ENCODE results near the gene F11R. TPM values are rescaled to one million over a fixed set of nuclear protein-coding genes. Genes with fewer than 3 reads are reported as not detected.

The F11R gene
- total and polyA plus RNA-seq, 10 of the 15 experiments (the other 5 are each of a cell fraction or from before 2014, with no cell fraction given) = 15.3 to 80.9 (median 24.3) TPM

DNA sequence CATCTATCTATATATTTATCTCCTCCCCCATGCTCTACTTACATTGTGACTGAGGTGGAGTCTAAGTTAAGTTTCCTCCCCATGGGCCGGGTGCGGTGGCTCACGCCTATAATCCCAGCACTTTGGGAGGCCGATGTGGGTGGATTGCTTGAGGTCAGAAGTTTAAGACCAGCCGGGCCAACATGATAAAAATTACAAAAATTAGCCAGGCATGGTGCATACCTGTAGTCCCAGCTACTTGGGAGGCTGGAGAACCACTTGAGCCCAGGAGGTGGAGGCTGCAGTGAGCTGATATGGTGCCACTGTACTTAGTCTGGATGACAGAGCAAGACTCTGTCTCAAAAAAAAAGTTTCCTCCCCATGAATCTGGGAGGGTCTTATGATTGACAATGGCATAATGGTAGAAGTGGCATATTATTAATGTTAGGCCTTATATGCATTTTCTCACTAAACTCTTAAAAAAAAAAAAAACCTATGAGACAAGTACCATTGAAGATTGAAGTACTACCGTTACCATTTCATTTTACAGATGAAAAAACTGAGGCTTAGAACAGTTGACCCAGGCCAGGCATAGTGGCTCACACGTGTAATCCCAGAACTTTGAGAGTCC, 11.2 kb downstream of the F11R start:
- Histone ChIP-seq H3K4me2 (ENCODE audit: control insufficient read depth, insufficient read depth) (no peak overlapping the region), H3K4me1 (ENCODE audit: control insufficient read depth, insufficient read depth, low read length) (peaks cover 17% of the 10 kb centered on the region), H3K27ac (ENCODE audit: control insufficient read depth, insufficient read depth) (no peak overlapping the region), H3K9ac (ENCODE audit: control insufficient read depth, insufficient read depth, low read length) (no peak overlapping the region), H2AFZ (ENCODE audit: control insufficient read depth, low read depth, low read length) (no peak overlapping the region), H3K36me3 (ENCODE audit: control insufficient read depth in 2 of 2, insufficient read depth in 2 of 2, low read length in 1 of 2) (peaks cover 0 to 3% of the 10 kb centered on the region in 2 experiments; a peak in 1 of 4 replicates), H3K27me3 (replicated peaks in 1 of 2; ENCODE audit: control insufficient read depth in 2 of 2, insufficient read depth in 2 of 2, low read length in 1 of 2) (no peaks in the 10 kb centered on the region), H3K4me3 (no peak overlapping the region), H3K79me2 (ENCODE audit: control insufficient read depth, insufficient read depth, low read length) (peaks cover 44% of the 10 kb centered on the region), H3K9me3 (replicated peaks; ENCODE audit: control insufficient read depth, insufficient read depth, low read length) (no peaks in the 10 kb centered on the region), H4K20me1 (ENCODE audit: control insufficient read depth, insufficient read depth) (no peaks in the 10 kb centered on the region)
- FAIRE-seq (no peak), ATAC-seq (no peak), DNase-seq (ENCODE audit: low read depth, low spot score) (no peak)
- intact Hi-C loops (cut with micrococcal nuclease; ENCODE audit: unreplicated experiment) (no loop called here), in situ Hi-C loops (cut with MboI) (no loop called here)
- POLR2A ChIA-PET = interaction anchor here (0.6 to 6.2 kb wide), 7 partner anchors 11 to 192 kb away, joined by 3 to 31 read pairs (median 4); partner anchors contain the start of genes F11R and USF1
- RAD21 ChIA-PET (ENCODE audit: unreplicated experiment) = interaction anchor here (0.6 to 2.7 kb wide), 3 partner anchors 12 to 733 kb away, joined by 3 to 12 read pairs (median 4); no protein-coding TSS in a partner anchor
- CTCF ChIA-PET = interaction anchor here (2.3 to 4.6 kb wide), 2 partner anchors 11 to 12 kb away, joined by 13 to 22 read pairs; no protein-coding TSS in a partner anchor
- no TSS peak for BruUV-seq (replicated peaks)
- SMC1A ChIA-PET (ENCODE audit: uncharacterized antibody, unreplicated experiment) = interaction anchor here (1.2 to 6.6 kb wide), 2 partner anchors 12 kb away, joined by 3 to 34 read pairs; partner anchors contain the start of gene F11R
- WGBS (ENCODE audit: insufficient coverage, insufficient replicate concordance, low lambda C conversion rate, missing lambda C conversion rate) = 81% methylated on average over 7 of the region's 7 CpGs
- TF ChIP-seq DPF2 (IDR thresholded peaks at IDR 0.05) = no peak
- TF ChIP-seq KLF5 (IDR thresholded peaks at IDR 0.05; ENCODE audit: partially characterized antibody) = no peak
- no peak for TF ChIP-seq BCL11A (IDR thresholded peaks at IDR 0.05; ENCODE audit: low read depth, low read length)
- TF ChIP-seq WRNIP1 (IDR thresholded peaks at IDR 0.05; ENCODE audit: borderline replicate concordance, low read depth, low read length) = no peak
- TF ChIP-seq NKRF (conservative IDR thresholded peaks at IDR 0.05) = no peak
- TF ChIP-seq ATF7 (IDR thresholded peaks at IDR 0.05; ENCODE audit: low read depth) = no peak
- no peak for TF ChIP-seq E4F1 (IDR thresholded peaks at IDR 0.05; ENCODE audit: borderline replicate concordance, partially characterized antibody)
- no peak for TF ChIP-seq IRF5 (IDR thresholded peaks at IDR 0.05; ENCODE audit: borderline replicate concordance)
- TF ChIP-seq IKZF1 (conservative IDR thresholded peaks at IDR 0.05) = no peak
- TF ChIP-seq SUPT20H (IDR thresholded peaks at IDR 0.05; ENCODE audit: borderline replicate concordance, control insufficient read depth, low read depth, low read length) = no peak
- no peak for TF ChIP-seq CBX3 (IDR thresholded peaks at IDR 0.05; ENCODE audit: borderline replicate concordance, low read depth)
- TF ChIP-seq ESRRA (IDR thresholded peaks at IDR 0.05; ENCODE audit: low read length) = no peak
- no peak for TF ChIP-seq NFYA (IDR thresholded peaks at IDR 0.05; ENCODE audit: borderline replicate concordance, low read depth, low read length)
- no peak for TF ChIP-seq SMAD5 (IDR thresholded peaks at IDR 0.05; ENCODE audit: low read depth)
- no peak for TF ChIP-seq IRF3 (IDR thresholded peaks at IDR 0.05)
- no peak for TF ChIP-seq HDGF (IDR thresholded peaks at IDR 0.05)
- TF ChIP-seq NBN (IDR thresholded peaks at IDR 0.05) = no peak
- TF ChIP-seq TBL1XR1 (IDR thresholded peaks at IDR 0.05; ENCODE audit: low read depth, low read length) = no peak
- no peak for TF ChIP-seq CBFB (IDR thresholded peaks at IDR 0.05; ENCODE audit: low read depth)

All from GM12878 (cell line).